GM12878 (cell line): Measurements from ENCODE around the gene TMC4. TPM values are rescaled to one million over a fixed set of nuclear protein-coding genes. Genes with fewer than 3 reads are reported as not detected.
"Not testable (repeated sequence)": the region's sequence is repeated elsewhere in the genome, so short reads cannot be mapped to it uniquely, and the experiment has no call there.

Source experiments
- ATAC-seq: fragments of 200-7000 bp; cut with Tn5 transposase; 3 replicates; pipeline ENCODE4 v1.9.1; 2020; ENCODE audit warnings: mild to moderate bottlenecking, moderate library complexity
- BruUV-seq: library from RNA; stranded (reverse); fragments of 400-500 nt; replicated peaks from 2 replicates; lab custom pipeline; 2021; lab: Mats Ljungman, UMichigan
- CTCF ChIA-PET: fragments of 300-600 bp; sonication (Branson Sonifier 250); formaldehyde crosslinking; extraction: SDS; loops from one replicate; lab custom pipeline; 2021; ENCODE audit warnings: inconsistent platforms; lab: Yijun Ruan, JAX
- POLR2A ChIA-PET: fragments of 350-600 bp; formaldehyde crosslinking; extraction: SDS; loops from one replicate; lab custom pipeline; 2021; ENCODE audit warnings: inconsistent platforms; lab: Charles Lee
- RAD21 ChIA-PET: fragments of 300-600 bp; sonication (Branson Sonifier 250); formaldehyde crosslinking; loops from one replicate; lab custom pipeline; 2023; ENCODE audit warnings: antibody characterized with exemption; ENCODE audit not compliant: unreplicated experiment; lab: Charles Lee
- SMC1A ChIA-PET: fragments of 300-600 bp; sonication (Branson Sonifier 250); formaldehyde crosslinking; loops from one replicate; lab custom pipeline; 2023; ENCODE audit not compliant: unreplicated experiment, uncharacterized antibody; lab: Charles Lee
- DNase-seq: peaks from one replicate; pipeline ENCODE4 v3.0.0-alpha.2; 2011; ENCODE audit warnings: low read depth, low spot score
- FAIRE-seq: peaks from 3 replicates; lab custom pipeline; 2011; peaks lifted over from hg19 to GRCh38; lab: Jason Lieb, UNC
- H2AFZ ChIP-seq: 2 replicates; pipeline ENCODE4 v1.6.0; 2011; ENCODE audit warnings: low read depth, low read length, control low read depth; ENCODE audit not compliant: control insufficient read depth
- H3K27ac ChIP-seq: 2 replicates; pipeline ENCODE4 v1.5.1; 2011; ENCODE audit warnings: control low read depth; ENCODE audit not compliant: control insufficient read depth, insufficient read depth
- H3K27me3 ChIP-seq, 2 experiments: replicated peaks in 1 of 2; 2 replicates each; pipeline versions ENCODE4 v1.6.0 to v1.6.1; 2011; ENCODE audit warnings: low read length in 1 of 2; ENCODE audit not compliant: control insufficient read depth in 2 of 2, insufficient read depth in 2 of 2
- H3K36me3 ChIP-seq, 2 experiments: 2 replicates each; pipeline ENCODE4 v1.5.1; 2011; ENCODE audit warnings: low read length in 1 of 2; ENCODE audit not compliant: control insufficient read depth in 2 of 2, insufficient read depth in 2 of 2
- H3K4me1 ChIP-seq: 2 replicates; pipeline ENCODE4 v1.6.1; 2011; ENCODE audit warnings: mild to moderate bottlenecking, low read length, moderate library complexity, mixed read lengths; ENCODE audit not compliant: control insufficient read depth, insufficient read depth
- H3K4me2 ChIP-seq: 2 replicates; pipeline ENCODE4 v1.6.0; 2011; ENCODE audit warnings: control low read depth; ENCODE audit not compliant: control insufficient read depth, insufficient read depth
- H3K4me3 ChIP-seq: fragments of 200-600 bp; sonication (generic); 2 replicates; pipeline ENCODE4 v1.5.1; 2016
- H3K79me2 ChIP-seq: 2 replicates; pipeline ENCODE4 v1.6.0; 2011; ENCODE audit warnings: low read length; ENCODE audit not compliant: control insufficient read depth, insufficient read depth
- H3K9ac ChIP-seq: 2 replicates; pipeline ENCODE4 v1.8.0; 2011; ENCODE audit warnings: low read length, control low read depth, mixed read lengths; ENCODE audit not compliant: control insufficient read depth, insufficient read depth
- H3K9me3 ChIP-seq: replicated peaks from 3 replicates; pipeline ENCODE4 v1.5.1; 2011; ENCODE audit warnings: mild to moderate bottlenecking, low read length; ENCODE audit not compliant: control insufficient read depth, insufficient read depth
- H4K20me1 ChIP-seq: 2 replicates; pipeline ENCODE4 v1.6.0; 2011; ENCODE audit not compliant: control insufficient read depth, insufficient read depth
- BCL3 ChIP-seq: IDR thresholded peaks from 2 replicates; pipeline ENCODE4 v1.6.1; 2011; ENCODE audit warnings: borderline replicate concordance, low read depth, mild to moderate bottlenecking, moderate library complexity, low read length; ENCODE audit not compliant: insufficient read depth, poor library complexity, severe bottlenecking
- BHLHE40 ChIP-seq, 2 experiments: fragments of 450-650 bp in 1 of 2; IDR thresholded peaks; 2 replicates each; pipeline ENCODE4 v1.6.1; 2011 to 2017; ENCODE audit warnings: low read depth in 2 of 2, borderline replicate concordance in 1 of 2, improper control_type of control experiment in 1 of 2, low read length in 1 of 2, mild to moderate bottlenecking in 1 of 2
- CHD1 ChIP-seq: IDR thresholded peaks from 2 replicates; pipeline ENCODE4 v1.6.1; 2012; ENCODE audit warnings: low read depth, low read length, improper control_type of control experiment
- IKZF2 ChIP-seq, 2 experiments: fragments of 450-650 bp; IDR thresholded peaks; 2 replicates each; pipeline ENCODE4 v1.6.1; 2017; ENCODE audit warnings: mild to moderate bottlenecking in 2 of 2, moderate library complexity in 2 of 2
- KAT2A ChIP-seq: conservative IDR thresholded peaks from 2 replicates; pipeline ENCODE4 v1.6.1; 2011; ENCODE audit warnings: low read depth, low read length; ENCODE audit not compliant: control insufficient read depth
- MYB ChIP-seq: fragments of 150-350 bp; IDR thresholded peaks from 2 replicates; pipeline ENCODE4 v1.6.1; 2014; ENCODE audit warnings: mild to moderate bottlenecking, low read depth, low read length, borderline replicate concordance
- RCOR1 ChIP-seq: conservative IDR thresholded peaks from 2 replicates; pipeline ENCODE4 v1.6.1; 2012; ENCODE audit warnings: low read depth, low read length, improper control_type of control experiment
- WGBS: methylation state at CpG from one replicate; pipeline ENCODE4 v1.1.6; 2016; ENCODE audit warnings: low lambda C conversion rate; ENCODE audit not compliant: insufficient replicate concordance, insufficient coverage; ENCODE audit errors: missing lambda C conversion rate; 5-methylcytosine and 5-hydroxymethylcytosine counted together
- in situ Hi-C: fragments of 300-500 bp; cut with MboI; formaldehyde crosslinking; loops from 9 replicates; pipeline ENCODE4 v1.14.3; 2018; ENCODE audit warnings: mixed read lengths
- intact Hi-C: fragments of 100-400 bp; cut with micrococcal nuclease; formaldehyde crosslinking; loops from one replicate; pipeline ENCODE4 v1.14.2; 2022; ENCODE audit not compliant: unreplicated experiment
- polyA plus RNA-seq, 11 experiments: library from polyadenylated mRNA; depleted of rRNA in 4 of 11; unstranded in 6 of 11; stranded (reverse) in 5 of 11; fragments of >200 nt; fragmentation: Nextera tagmentation in 4 of 11; fragmentation: Illumina TruSeq in 1 of 11; extraction: Ambion mirVana in 4 of 11; extraction: Trizol in 1 of 11; gene quantifications; 1 replicate in 1 of 11; 2 replicates in 10 of 11; pipeline versions ENCODE4 v1.2.1 to v1.2.3, GENCODE V29; 2011 to 2016; ENCODE audit warnings: inconsistent platforms in 2 of 11, missing spikeins in 2 of 11, low read depth in 1 of 11
- total RNA-seq, 4 experiments: library from RNA; depleted of rRNA in 3 of 4; stranded (reverse); fragments of >200 nt in 3 of 4; fragmentation: Illumina TruSeq in 1 of 4; extraction: Trizol in 1 of 4; gene quantifications; 2 replicates each; pipeline versions ENCODE4 v1.2.1 to v1.2.3, GENCODE V29; 2013 to 2021

The TMC4 gene
- total and polyA plus RNA-seq, 10 of the 15 experiments (the other 5 are each of a cell fraction or from before 2014, with no cell fraction given): 0.33 to 0.83 (median 0.74) TPM; not detected in 7

GRCh38 chr19:54197121-54197520 lies 24.2 kb upstream of the TMC4 start (continued):
- TF ChIP-seq BHLHE40 (IDR thresholded peaks at IDR 0.05; ENCODE audit: borderline replicate concordance in 1 of 2, low read depth in 2 of 2, low read length in 1 of 2) (no peak), IKZF2 (IDR thresholded peaks at IDR 0.05) (no peak), BCL3 (no peak)
- TF ChIP-seq, all 136 proteins: peak for 0

- Histone ChIP-seq H3K9ac (no peak overlapping the region), H3K27ac (no peak overlapping the region), H3K4me1 (peaks cover 7% of the 10 kb centered on the region), H3K79me2 (peaks cover 20% of the 10 kb centered on the region), H3K4me2 (no peak overlapping the region), H3K27me3 (no peaks in the 10 kb centered on the region), H4K20me1 (no peaks in the 10 kb centered on the region), H3K36me3 (peaks cover 2 to 4% of the 10 kb centered on the region in 2 experiments; a peak in 3 of 4 replicates), H3K4me3 (no peak overlapping the region), H3K9me3 (no peaks in the 10 kb centered on the region), H2AFZ (no peak overlapping the region)
- no peak for DNase-seq
- FAIRE-seq: no peak
- ChIA-PET CTCF (no interaction called here), SMC1A (no interaction called here), RAD21 (no interaction called here), POLR2A (no interaction called here)
- no TSS peak for BruUV-seq
- no peak for ATAC-seq
- intact Hi-C loops: no loop called here
- 96% methylated on average over 7 of the region's 7 CpGs for WGBS
- TF ChIP-seq MYB: no peak
- TF ChIP-seq RCOR1: no peak
- TF ChIP-seq CHD1: no peak
- no peak for TF ChIP-seq KAT2A
- in situ Hi-C loops: no loop called here
Observed at GRCh38 chr19:54196536-54196935, 23.6 kb upstream of the TMC4 start.

- BruUV-seq, H3K27me3 ChIP-seq, FAIRE-seq, ATAC-seq, CTCF ChIA-PET, DNase-seq, H4K20me1 ChIP-seq, H3K4me3 ChIP-seq, H3K9ac ChIP-seq, H3K27ac ChIP-seq, intact Hi-C loops, in situ Hi-C loops, H3K9me3 ChIP-seq, POLR2A ChIA-PET, H2AFZ ChIP-seq, H3K4me1 ChIP-seq, RAD21 ChIA-PET, H3K36me3 ChIP-seq, H3K4me2 ChIP-seq: not testable (repeated sequence)
- 95% methylated on average over 12 of the region's 12 CpGs for WGBS
- SMC1A ChIA-PET: interaction anchor here (0.9 kb wide), 1 partner anchor 14 kb away, joined by 4 read pairs; no protein-coding TSS in a partner anchor
- peaks cover 11% of the 10 kb centered on the region for H3K79me2 ChIP-seq
Observed at GRCh38 chr19:54194463-54194862, 21.5 kb upstream of the TMC4 start.
